MCF 10A (cell line): ENCODE data around the gene LMAN2. TPM values are rescaled to one million over a fixed set of nuclear protein-coding genes. Genes with fewer than 3 reads are reported as not detected.

Source experiments
- BruUV-seq: library from RNA; stranded (reverse); fragments of 400-500 nt; replicated peaks from 2 replicates; lab custom pipeline; 2021; lab: Mats Ljungman, UMichigan
- CTCF ChIA-PET: fragments of 300-600 bp; sonication (Branson Sonifier 250); formaldehyde crosslinking; extraction: SDS; loops from one replicate; lab custom pipeline; 2021; ENCODE audit warnings: antibody characterized with exemption, inconsistent platforms; lab: Yijun Ruan, JAX
- POLR2A ChIA-PET: fragments of 300-600, 350-650 bp; sonication (Branson Sonifier 250); formaldehyde crosslinking; extraction: SDS; loops from one replicate; lab custom pipeline; 2020; ENCODE audit warnings: antibody characterized with exemption, inconsistent platforms; lab: Yijun Ruan, JAX
- DNase-seq: peaks from one replicate; pipeline ENCODE4 v3.0.0-alpha.2; 2018; ENCODE audit not compliant: unreplicated experiment
- H3K27ac Mint-ChIP-seq: one replicate; pipeline ENCODE4 v1.8.0; 2022; ENCODE audit warnings: mild to moderate bottlenecking, low read depth, mixed read lengths; ENCODE audit not compliant: unreplicated experiment
- H3K27me3 Mint-ChIP-seq: one replicate; pipeline ENCODE4 v1.8.0; 2022; ENCODE audit warnings: mixed read lengths; ENCODE audit not compliant: insufficient read depth, unreplicated experiment
- H3K36me3 Mint-ChIP-seq: one replicate; pipeline ENCODE4 v1.8.0; 2022; ENCODE audit warnings: mild to moderate bottlenecking, moderate library complexity, mixed read lengths; ENCODE audit not compliant: insufficient read depth, unreplicated experiment
- H3K4me1 Mint-ChIP-seq: one replicate; pipeline ENCODE4 v1.8.0; 2022; ENCODE audit warnings: mixed read lengths; ENCODE audit not compliant: insufficient read depth, unreplicated experiment
- H3K4me3 Mint-ChIP-seq: one replicate; pipeline ENCODE4 v1.8.0; 2022; ENCODE audit warnings: mild to moderate bottlenecking, moderate library complexity, mixed read lengths; ENCODE audit not compliant: unreplicated experiment
- H3K9me3 Mint-ChIP-seq: one replicate; pipeline ENCODE4 v1.8.0; 2022; ENCODE audit warnings: mixed read lengths; ENCODE audit not compliant: unreplicated experiment
- CTCF ChIP-seq: fragments of 200-600 bp; IDR thresholded peaks from one replicate; pipeline ENCODE4 v1.8.0; 2022; ENCODE audit warnings: antibody characterized with exemption, mild to moderate bottlenecking; ENCODE audit not compliant: unreplicated experiment
- intact Hi-C: fragments of 100-400 bp; cut with micrococcal nuclease; formaldehyde crosslinking; loops from 2 replicates; pipeline ENCODE4 v1.14.1; 2022
- total RNA-seq: library from RNA; stranded (reverse); gene quantifications from 2 replicates; pipeline ENCODE4 v1.2.3, GENCODE V29; 2022

The LMAN2 gene
- total RNA-seq, 1 experiment from 2014 or later = 221 TPM

GRCh38 chr5:177384134-177384533 lies 32.7 kb upstream of the LMAN2 start, which contains the start of gene SLC34A1:
TSS of gene SLC34A1 (plus strand) at chr5:177384434. CDS start at chr5:177385742, 1,308 bp downstream.
- no peak within 1 kb of the TSS for H3K27ac Mint-ChIP-seq
- intact Hi-C loops = no loop called here
- POLR2A ChIA-PET = interaction anchor here (1.2 kb wide), 1 partner anchor 9 kb away, joined by 4 read pairs; no protein-coding TSS in a partner anchor
- H3K4me3 Mint-ChIP-seq = no peak within 1 kb of the TSS
- H3K27me3 Mint-ChIP-seq = peaks cover 18% of the 10 kb centered on the region
- BruUV-seq = no TSS peak
- no peak for TF ChIP-seq CTCF
- no peaks in the 10 kb centered on the region for H3K36me3 Mint-ChIP-seq
- H3K4me1 Mint-ChIP-seq = peaks cover 25% of the 10 kb centered on the region
- CTCF ChIA-PET = interaction anchor here (0.5 to 1.9 kb wide), 9 partner anchors 12 to 217 kb away, joined by 3 to 6 read pairs (median 3); no protein-coding TSS in a partner anchor
- no peak for DNase-seq
- no peaks in the 10 kb centered on the region for H3K9me3 Mint-ChIP-seq

GRCh38 chr5:177383181-177383580 lies 31.7 kb upstream of the LMAN2 start:
- no TSS peak for BruUV-seq
- Mint-ChIP-seq H3K36me3 (no peaks in the 10 kb centered on the region), H3K9me3 (no peaks in the 10 kb centered on the region), H3K27ac (no peak overlapping the region), H3K27me3 (peaks cover 18% of the 10 kb centered on the region), H3K4me1 (peaks cover 18% of the 10 kb centered on the region), H3K4me3 (no peak overlapping the region)
- ChIA-PET CTCF (interaction anchor here (0.6 to 1.9 kb wide), 10 partner anchors 12 to 291 kb away, joined by 3 to 5 read pairs (median 4); no protein-coding TSS in a partner anchor), POLR2A (no interaction called here)
- TF ChIP-seq CTCF = no peak
- intact Hi-C loops = no loop called here
- no peak for DNase-seq

- DNase-seq = peak; percentile 47
- BruUV-seq = no TSS peak
- no peak overlapping the region for H3K27ac Mint-ChIP-seq
- peaks cover 18% of the 10 kb centered on the region for H3K27me3 Mint-ChIP-seq
- no peaks in the 10 kb centered on the region for H3K9me3 Mint-ChIP-seq
- H3K4me3 Mint-ChIP-seq = no peak overlapping the region
- peaks cover 15% of the 10 kb centered on the region for H3K4me1 Mint-ChIP-seq
- intact Hi-C loops = no loop called here
- ChIA-PET POLR2A (no interaction called here), CTCF (interaction anchor here (0.6 to 1.3 kb wide), 8 partner anchors 11 to 290 kb away, joined by 3 to 5 read pairs (median 4); no protein-coding TSS in a partner anchor)
- H3K36me3 Mint-ChIP-seq = no peaks in the 10 kb centered on the region
- no peak for TF ChIP-seq CTCF
These were observed 31.1 kb upstream of the LMAN2 start for GRCh38 chr5:177382423-177383029.

- Mint-ChIP-seq H3K36me3 (no peaks in the 10 kb centered on the region), H3K4me1 (peaks cover 15% of the 10 kb centered on the region), H3K4me3 (no peak overlapping the region), H3K27ac (no peak overlapping the region), H3K9me3 (no peaks in the 10 kb centered on the region), H3K27me3 (peaks cover 18% of the 10 kb centered on the region)
- intact Hi-C loops = no loop called here
- DNase-seq = no peak
- ChIA-PET POLR2A (interaction anchor here (1.0 kb wide), 1 partner anchor 18 kb away, joined by 3 read pairs; no protein-coding TSS in a partner anchor), CTCF (interaction anchor here (1.3 kb wide), 1 partner anchor 12 kb away, joined by 4 read pairs; no protein-coding TSS in a partner anchor)
- no peak for TF ChIP-seq CTCF
- no TSS peak for BruUV-seq
These were observed 29.3 kb upstream of the LMAN2 start for GRCh38 chr5:177380805-177381126.
